Measurements from ENCODE around the gene RRAGD.

The RRAGD gene, protein sequence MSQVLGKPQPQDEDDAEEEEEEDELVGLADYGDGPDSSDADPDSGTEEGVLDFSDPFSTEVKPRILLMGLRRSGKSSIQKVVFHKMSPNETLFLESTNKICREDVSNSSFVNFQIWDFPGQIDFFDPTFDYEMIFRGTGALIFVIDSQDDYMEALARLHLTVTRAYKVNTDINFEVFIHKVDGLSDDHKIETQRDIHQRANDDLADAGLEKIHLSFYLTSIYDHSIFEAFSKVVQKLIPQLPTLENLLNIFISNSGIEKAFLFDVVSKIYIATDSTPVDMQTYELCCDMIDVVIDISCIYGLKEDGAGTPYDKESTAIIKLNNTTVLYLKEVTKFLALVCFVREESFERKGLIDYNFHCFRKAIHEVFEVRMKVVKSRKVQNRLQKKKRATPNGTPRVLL

DNA sequence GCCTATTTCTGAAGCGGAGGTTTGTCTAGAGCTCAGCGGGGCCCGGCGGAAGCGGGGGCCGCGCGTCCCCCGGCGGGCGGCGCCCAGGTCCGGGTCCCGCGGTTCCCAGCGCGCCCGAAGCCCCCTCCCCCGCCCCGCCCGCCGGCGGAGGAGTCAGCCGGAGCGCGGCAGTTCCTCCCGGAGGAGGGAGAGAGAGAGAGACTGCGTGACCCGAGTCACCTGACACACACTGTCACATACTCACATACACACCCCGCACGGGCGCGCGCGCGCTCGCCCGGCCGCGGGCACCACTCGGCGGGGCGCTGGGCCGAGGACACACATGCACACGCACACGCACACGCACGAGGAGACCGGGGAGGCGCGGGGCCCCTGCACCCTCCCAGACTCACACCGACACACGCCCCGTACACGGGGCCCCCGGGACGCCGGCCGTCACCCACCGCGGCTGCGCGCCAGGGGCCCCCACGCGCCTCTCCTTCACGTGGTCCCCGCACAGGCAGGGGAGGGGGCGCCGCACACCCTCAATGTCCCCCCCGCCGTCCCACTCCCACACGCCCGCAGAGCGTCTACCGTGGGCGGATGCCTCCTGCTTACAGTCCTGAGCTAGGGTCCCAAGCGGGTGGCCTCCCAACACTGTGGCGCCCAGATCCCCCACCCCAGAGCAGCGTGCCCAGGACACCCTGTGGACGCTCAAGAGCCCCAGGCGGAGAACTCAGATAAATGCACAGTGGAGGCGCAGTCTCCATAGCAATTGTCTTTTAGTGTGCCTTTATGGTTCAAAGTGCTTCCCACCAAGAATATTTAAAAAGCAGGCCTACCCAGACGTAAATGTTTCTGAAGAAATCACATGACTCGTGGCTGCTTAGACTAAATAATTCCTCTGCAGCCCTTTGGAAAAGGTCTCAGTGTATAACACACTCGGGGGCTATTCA is at the start of gene RRAGD:
TSS of gene RRAGD (minus strand) at position 203 of the 935 bp plus-strand sequence. CDS start 280 bp downstream, outside the sequence.
- H3K27ac ChIP-seq: peak within 1 kb of the TSS; percentile 94
- TF ChIP-seq, protein P1, sequence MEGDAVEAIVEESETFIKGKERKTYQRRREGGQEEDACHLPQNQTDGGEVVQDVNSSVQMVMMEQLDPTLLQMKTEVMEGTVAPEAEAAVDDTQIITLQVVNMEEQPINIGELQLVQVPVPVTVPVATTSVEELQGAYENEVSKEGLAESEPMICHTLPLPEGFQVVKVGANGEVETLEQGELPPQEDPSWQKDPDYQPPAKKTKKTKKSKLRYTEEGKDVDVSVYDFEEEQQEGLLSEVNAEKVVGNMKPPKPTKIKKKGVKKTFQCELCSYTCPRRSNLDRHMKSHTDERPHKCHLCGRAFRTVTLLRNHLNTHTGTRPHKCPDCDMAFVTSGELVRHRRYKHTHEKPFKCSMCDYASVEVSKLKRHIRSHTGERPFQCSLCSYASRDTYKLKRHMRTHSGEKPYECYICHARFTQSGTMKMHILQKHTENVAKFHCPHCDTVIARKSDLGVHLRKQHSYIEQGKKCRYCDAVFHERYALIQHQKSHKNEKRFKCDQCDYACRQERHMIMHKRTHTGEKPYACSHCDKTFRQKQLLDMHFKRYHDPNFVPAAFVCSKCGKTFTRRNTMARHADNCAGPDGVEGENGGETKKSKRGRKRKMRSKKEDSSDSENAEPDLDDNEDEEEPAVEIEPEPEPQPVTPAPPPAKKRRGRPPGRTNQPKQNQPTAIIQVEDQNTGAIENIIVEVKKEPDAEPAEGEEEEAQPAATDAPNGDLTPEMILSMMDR (conservative IDR thresholded peaks at IDR 0.05): peak; percentile 17; the same call in 1 of the 2 replicates

DNA sequence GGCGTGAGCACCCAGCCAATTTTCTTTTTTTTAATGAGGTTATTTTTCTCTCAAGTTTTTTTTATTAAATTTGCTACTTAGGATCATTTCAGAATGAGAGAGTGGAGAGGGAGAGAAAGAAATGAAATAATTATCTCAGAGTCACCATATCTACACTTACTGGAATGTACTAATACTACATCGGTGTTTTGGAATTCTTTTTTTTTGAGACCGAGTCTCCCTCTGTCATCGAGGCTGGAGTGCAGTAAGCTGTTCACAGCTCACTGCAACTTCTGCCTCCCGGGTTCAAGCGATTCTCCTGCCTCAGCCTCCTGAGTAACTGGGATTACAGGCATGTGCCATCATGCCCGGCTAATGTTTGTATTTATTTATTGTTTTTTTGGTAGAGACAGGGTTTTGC is 48.6 kb upstream of the RRAGD start:
- TF ChIP-seq, protein P1 (conservative IDR thresholded peaks at IDR 0.05): no peak
- H3K27ac ChIP-seq: no peak overlapping the region

DNA sequence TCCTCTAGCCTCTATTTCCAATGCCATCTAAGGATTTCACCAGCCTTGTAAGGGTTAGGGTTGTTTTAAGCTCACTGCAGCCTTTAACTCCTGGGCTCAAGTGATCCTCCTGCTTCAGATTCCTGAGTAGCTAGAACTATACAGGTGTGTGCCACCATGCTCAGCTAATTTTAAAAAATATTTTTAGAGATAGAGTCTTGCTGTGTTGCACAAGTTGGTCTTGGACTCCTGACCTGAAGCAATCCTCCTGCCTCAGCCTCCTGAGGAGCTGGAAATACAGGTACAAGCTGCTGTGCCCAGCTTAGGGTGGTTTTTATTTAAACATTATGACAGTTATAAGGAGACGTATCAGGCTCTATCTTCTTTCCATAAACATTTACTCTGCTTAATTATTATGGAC is 47.4 kb upstream of the RRAGD start:
- TF ChIP-seq, protein P1 (conservative IDR thresholded peaks at IDR 0.05): no peak
- no peak overlapping the region for H3K27ac ChIP-seq

DNA sequence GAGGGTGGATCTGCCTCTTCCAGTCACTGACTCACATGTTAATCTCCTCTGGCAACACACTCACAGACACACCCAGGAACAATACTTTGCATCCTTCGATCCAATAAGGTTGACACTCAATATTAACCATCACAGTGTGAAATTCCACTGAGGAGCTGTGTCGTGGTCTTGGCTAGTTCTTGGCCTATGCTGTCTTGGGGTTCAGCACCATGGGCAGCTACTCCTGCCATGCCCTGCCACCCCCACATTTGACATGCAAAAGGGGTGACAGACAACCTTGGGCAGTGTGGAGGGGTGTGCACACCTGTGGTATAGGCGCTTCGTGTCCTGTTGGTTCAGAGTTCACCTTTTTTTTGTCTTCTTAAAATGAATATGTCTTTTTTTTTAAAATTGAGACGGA is 46.6 kb upstream of the RRAGD start:
- no peak overlapping the region for H3K27ac ChIP-seq
- TF ChIP-seq, protein P1 (conservative IDR thresholded peaks at IDR 0.05): no peak

DNA sequence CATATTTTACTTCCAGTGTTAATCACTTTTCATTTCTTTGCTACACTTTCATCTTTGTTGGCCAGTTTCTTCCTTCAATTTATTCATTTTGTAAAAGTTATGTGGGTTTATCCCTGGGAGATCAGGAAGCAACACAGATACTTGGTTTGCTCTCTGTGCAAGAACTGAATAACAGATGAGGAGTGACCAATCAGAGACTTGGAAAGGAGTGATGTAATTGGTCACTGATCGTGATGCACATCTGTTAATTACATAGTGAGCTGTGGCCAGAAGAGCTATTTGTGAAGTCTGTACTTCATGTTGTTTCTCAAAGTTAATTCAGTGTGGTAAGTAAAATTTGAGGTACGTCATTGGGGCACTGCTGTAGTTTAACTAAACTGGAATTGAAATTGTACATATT is 42.2 kb upstream of the RRAGD start:
- TF ChIP-seq, protein P1 (conservative IDR thresholded peaks at IDR 0.05): no peak
- no peak overlapping the region for H3K27ac ChIP-seq

DNA sequence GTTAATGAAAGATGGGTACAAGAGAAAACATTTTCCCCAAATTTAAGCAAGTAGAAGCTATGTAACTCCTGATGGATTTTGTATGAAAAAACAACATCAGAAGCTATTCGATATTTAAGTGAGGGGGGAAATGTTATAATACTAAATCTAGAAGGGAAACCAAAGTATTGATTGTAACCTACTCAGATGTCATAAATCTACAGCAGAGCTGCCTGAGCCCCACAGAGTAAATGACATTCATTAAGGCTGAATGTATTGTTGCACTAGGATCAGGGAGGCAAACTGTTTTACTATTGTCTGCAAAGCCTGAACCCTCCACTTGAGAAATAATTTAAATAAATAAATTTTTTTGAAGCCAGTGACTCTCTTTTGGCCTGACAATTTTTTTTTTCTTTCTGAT is 40.2 kb upstream of the RRAGD start:
- no peak overlapping the region for H3K27ac ChIP-seq
- TF ChIP-seq, protein P1 (conservative IDR thresholded peaks at IDR 0.05): no peak

DNA sequence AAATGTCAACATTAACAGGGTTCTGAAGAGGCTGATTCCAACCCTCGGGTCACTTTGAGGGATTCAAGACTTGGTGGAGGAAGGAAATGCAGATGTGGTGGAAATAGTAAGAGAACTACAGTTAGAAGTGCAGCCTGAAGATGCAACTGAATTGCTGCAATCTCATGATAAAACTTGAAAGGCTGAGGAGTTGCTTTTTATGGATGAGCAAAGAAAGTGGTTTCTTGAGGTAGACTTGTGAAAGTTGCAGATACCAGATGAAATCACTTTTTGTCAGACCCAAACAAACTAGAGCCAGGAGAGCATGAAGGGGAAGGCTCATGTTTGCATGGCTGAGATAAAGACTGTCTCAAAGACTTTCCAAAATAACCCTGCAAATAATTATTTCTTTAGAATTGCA is 37.1 kb upstream of the RRAGD start:
- TF ChIP-seq, protein P1 (conservative IDR thresholded peaks at IDR 0.05): no peak
- H3K27ac ChIP-seq: no peak overlapping the region

Measured in VCaP (cell line).